GM06990 (cell line): ENCODE results near the gene C2CD2.

Source experiments
- DNase-seq: peaks from one replicate; pipeline ENCODE4 v3.0.0-alpha.2; 2011; ENCODE audit not compliant: insufficient read length; ENCODE audit errors: extremely low read depth
- H3K27me3 ChIP-seq: replicated peaks from 2 replicates; pipeline ENCODE4 v1.6.0; 2011; ENCODE audit warnings: low read length; ENCODE audit not compliant: control insufficient read depth, insufficient read depth
- H3K36me3 ChIP-seq: 2 replicates; pipeline ENCODE4 v1.5.1; 2011; ENCODE audit warnings: low read length; ENCODE audit not compliant: control insufficient read depth, insufficient read depth
- H3K4me3 ChIP-seq: replicated peaks from 2 replicates; pipeline ENCODE4 v1.5.1; 2011; ENCODE audit warnings: low read depth, mild to moderate bottlenecking, control low read depth, low read length
- CTCF ChIP-seq: IDR thresholded peaks from 2 replicates; pipeline ENCODE4 v1.5.1; 2011; ENCODE audit warnings: low read length, control low read depth, mild to moderate bottlenecking, inconsistent platforms; ENCODE audit not compliant: insufficient read depth, poor library complexity, severe bottlenecking

The C2CD2 gene

GRCh38 chr21:41973427-41973831, 19.6 kb upstream of the C2CD2 start:
- no peak for DNase-seq
- H3K27me3 ChIP-seq = no peaks in the 10 kb centered on the region
- no peak overlapping the region for H3K4me3 ChIP-seq
- no peak for TF ChIP-seq CTCF
- no peaks in the 10 kb centered on the region for H3K36me3 ChIP-seq

DNA sequence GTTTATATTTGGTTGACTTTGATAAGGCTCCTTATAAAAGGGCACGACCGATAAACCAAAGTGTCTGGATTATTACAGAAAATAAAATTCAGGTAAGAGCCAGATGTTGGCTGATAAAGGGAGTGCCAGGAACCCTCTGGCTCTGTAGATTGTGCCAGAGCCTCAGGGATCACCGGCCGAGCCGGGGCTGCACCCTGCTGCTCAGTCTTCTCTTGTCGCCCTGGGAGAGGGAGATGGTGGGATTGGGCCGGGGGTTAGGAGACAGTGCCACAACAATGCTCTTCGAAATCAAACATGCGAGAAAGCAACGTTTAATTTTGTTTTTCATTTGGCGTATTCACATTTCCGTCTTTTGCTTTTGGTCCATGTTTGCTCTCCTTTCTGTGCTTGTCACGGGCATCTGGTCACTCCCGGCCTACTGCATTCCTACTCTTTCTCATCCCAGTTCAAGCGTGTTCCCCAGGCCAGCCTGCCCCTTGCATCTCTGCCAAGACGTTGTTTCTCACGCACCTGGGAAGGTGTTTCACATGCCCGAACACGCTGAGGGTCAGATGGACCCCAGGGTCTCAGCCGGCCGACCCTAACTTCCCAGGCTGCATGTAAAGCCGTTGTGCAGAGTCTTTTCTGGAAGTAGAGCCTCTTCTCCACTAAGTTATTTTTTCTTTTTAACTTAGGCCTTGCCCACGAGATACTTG, 18.8 kb upstream of the C2CD2 start:
- H3K4me3 ChIP-seq = no peak overlapping the region
- no peak for TF ChIP-seq CTCF
- H3K36me3 ChIP-seq = no peaks in the 10 kb centered on the region
- no peak for DNase-seq
- H3K27me3 ChIP-seq = no peaks in the 10 kb centered on the region

DNA sequence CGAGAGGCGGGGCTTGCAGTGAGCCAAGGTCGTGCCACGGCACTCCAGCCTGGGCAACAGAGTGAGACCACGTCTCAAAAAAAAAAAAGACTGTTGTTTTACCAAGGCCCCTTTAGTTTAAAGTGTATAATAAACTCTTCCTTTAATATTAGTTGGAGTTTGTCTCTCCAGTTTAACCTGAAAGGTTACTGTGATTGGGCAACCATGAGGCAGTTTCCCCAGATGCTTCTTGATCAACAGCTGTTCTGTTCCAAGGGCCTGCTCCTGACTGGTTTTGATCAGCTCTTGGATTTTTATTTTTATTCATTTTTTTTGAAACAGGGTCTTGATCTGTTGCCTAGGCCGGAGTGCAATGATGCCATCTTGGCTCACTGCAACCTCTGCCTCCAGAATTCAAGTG, 18.1 kb upstream of the C2CD2 start:
- H3K27me3 ChIP-seq = no peaks in the 10 kb centered on the region
- no peak for TF ChIP-seq CTCF
- no peak for DNase-seq
- H3K36me3 ChIP-seq = no peaks in the 10 kb centered on the region
- H3K4me3 ChIP-seq = no peak overlapping the region

DNA sequence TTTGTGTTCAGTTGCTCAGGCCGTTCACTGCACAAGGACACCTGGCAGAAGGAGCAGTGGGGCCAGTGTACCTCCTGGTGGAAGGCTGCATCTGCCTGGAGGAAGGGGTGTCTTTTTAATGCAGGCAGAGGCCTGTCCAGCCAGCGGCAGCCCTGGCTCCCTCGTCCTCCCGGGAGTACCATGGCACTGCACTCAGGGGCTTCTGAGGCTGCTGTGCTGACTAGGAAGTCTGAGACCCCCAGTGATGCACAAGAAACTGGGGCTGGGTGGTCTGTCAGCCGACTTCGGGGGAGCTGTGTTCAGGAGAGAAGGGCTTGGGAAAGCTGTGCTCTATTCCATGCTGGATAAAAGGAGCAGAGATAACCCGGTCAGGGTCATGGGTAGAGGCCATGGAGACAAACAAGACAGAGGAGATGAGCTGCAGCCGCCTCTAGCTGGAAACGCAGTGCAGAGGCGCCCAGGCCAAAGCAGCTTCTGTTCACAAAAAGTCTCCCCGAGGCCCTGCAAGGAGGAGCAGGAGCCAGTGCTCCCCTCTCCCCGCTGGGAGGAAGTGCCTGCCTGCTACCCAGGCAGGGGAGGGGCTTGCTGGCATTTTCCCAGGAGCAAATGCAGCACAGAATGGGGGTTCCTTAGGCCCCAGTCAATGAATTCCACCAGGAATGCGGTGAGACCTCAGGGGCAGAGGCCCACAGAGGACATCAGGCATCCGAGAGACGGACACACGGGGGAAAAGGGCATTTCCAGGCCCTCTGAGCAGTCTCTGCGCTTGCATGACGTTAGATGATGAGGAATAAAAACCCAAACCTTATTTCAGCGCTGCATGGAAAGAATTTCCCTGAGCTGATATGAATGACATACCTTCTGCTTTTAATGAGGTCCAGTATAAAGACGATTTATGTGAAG, 17.2 kb upstream of the C2CD2 start:
- Histone ChIP-seq H3K4me3 (no peak overlapping the region), H3K27me3 (no peaks in the 10 kb centered on the region), H3K36me3 (no peaks in the 10 kb centered on the region)
- no peak for TF ChIP-seq CTCF
- DNase-seq = no peak

GRCh38 chr21:41970106-41970391, 16.2 kb upstream of the C2CD2 start:
- no peak for DNase-seq
- TF ChIP-seq CTCF = no peak
- no peaks in the 10 kb centered on the region for H3K36me3 ChIP-seq
- no peaks in the 10 kb centered on the region for H3K27me3 ChIP-seq
- no peak overlapping the region for H3K4me3 ChIP-seq
